PFSK-1 (cell line): Measurements from ENCODE around the gene SLC16A9.

Source experiments
- POLR2AphosphoS5 ChIP-seq: IDR thresholded peaks from 2 replicates; pipeline ENCODE4 v1.6.1; 2012; ENCODE audit warnings: low read depth, mild to moderate bottlenecking, control low read depth, low read length, moderate library complexity
- REST ChIP-seq, 2 experiments: IDR thresholded peaks; 2 replicates each; pipeline versions ENCODE4 v1.6.1 to v1.8.0; 2011 to 2012; ENCODE audit warnings: low read depth in 2 of 2, low read length in 2 of 2, control low read depth in 1 of 2, inconsistent platforms in 1 of 2, mild to moderate bottlenecking in 1 of 2, moderate library complexity in 1 of 2; ENCODE audit not compliant: insufficient read depth in 1 of 2
- SIN3A ChIP-seq: IDR thresholded peaks from 2 replicates; pipeline ENCODE4 v1.6.1; 2012; ENCODE audit warnings: mild to moderate bottlenecking, low read length, moderate library complexity, borderline replicate concordance; ENCODE audit not compliant: insufficient read depth
- TAF1 ChIP-seq: IDR thresholded peaks from 2 replicates; pipeline ENCODE4 v1.6.1; 2012; ENCODE audit warnings: low read length, control low read depth, borderline replicate concordance; ENCODE audit not compliant: insufficient read depth

DNA sequence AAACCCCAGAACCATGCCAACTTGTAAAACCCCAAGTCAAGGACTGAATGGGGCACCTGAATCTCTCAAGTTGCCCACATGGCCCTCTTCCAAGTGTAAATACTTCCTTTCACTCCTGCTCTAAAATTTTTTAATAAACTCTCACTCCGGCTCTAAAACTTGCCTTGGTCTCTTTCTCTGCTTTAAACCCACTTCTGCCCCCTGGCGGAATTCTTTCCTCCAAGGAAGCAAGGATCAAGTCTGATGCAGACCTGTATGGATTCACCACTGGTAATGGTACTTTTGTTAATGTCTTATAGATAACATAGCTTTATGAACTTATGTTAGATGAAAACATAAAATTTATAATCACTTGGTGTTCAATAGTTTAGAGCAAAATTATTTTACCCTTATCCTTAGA is 33.8 kb downstream of the SLC16A9 start:
- TF ChIP-seq POLR2AphosphoS5 (no peak), SIN3A (no peak), REST (IDR thresholded peaks at IDR 0.05; ENCODE audit: insufficient read depth in 1 of 2, low read depth in 2 of 2, low read length in 2 of 2) (no peak), TAF1 (no peak)
